Activated CD4-positive, alpha-beta T cell treated with anti-CD3 and anti-CD28 coated beads, Interleukin-2, amount 50 U/mL, for 16 hours (primary cell): ENCODE results near the gene COL26A1.

ENCODE experiments used
- DNase-seq: peaks from one replicate; pipeline ENCODE4 v3.0.0-alpha.2; 2020

The COL26A1 gene

GRCh38 chr7:101373812-101374614 is 11.3 kb downstream of the COL26A1 start:
- DNase-seq = no peak

- no peak for DNase-seq
Observed at GRCh38 chr7:101374990-101375389, 12.3 kb downstream of the COL26A1 start.

- no peak for DNase-seq
Observed at GRCh38 chr7:101376601-101377000, 13.9 kb downstream of the COL26A1 start.

- DNase-seq = no peak
Observed at GRCh38 chr7:101377189-101377736, 14.6 kb downstream of the COL26A1 start.

- no peak for DNase-seq
Observed at GRCh38 chr7:101378751-101379174, 16.1 kb downstream of the COL26A1 start.

GRCh38 chr7:101379302-101379701 is 16.6 kb downstream of the COL26A1 start:
- no peak for DNase-seq

GRCh38 chr7:101381549-101382111 is 19.0 kb downstream of the COL26A1 start:
- DNase-seq = no peak

GRCh38 chr7:101382937-101383336 is 20.3 kb downstream of the COL26A1 start:
- no peak for DNase-seq

GRCh38 chr7:101386177-101386557 is 23.5 kb downstream of the COL26A1 start:
- no peak for DNase-seq

- no peak for DNase-seq
Observed at GRCh38 chr7:101386558-101387231, 24.0 kb downstream of the COL26A1 start.

GRCh38 chr7:101390901-101391301 is 28.2 kb downstream of the COL26A1 start:
- DNase-seq = peak; percentile 56

GRCh38 chr7:101391991-101392390 is 29.3 kb downstream of the COL26A1 start:
- no peak for DNase-seq

- DNase-seq = no peak
Observed at GRCh38 chr7:101393865-101394264, 31.2 kb downstream of the COL26A1 start.

GRCh38 chr7:101395376-101395775 is 32.7 kb downstream of the COL26A1 start:
- no peak for DNase-seq

- DNase-seq = no peak
Observed at GRCh38 chr7:101397243-101397642, 34.6 kb downstream of the COL26A1 start.

GRCh38 chr7:101397770-101398324 is 35.2 kb downstream of the COL26A1 start:
- DNase-seq = no peak

- DNase-seq = no peak
Observed at GRCh38 chr7:101398396-101399289, 36.0 kb downstream of the COL26A1 start.

GRCh38 chr7:101399759-101400158 is 37.1 kb downstream of the COL26A1 start:
- no peak for DNase-seq

GRCh38 chr7:101400751-101401150 is 38.1 kb downstream of the COL26A1 start:
- no peak for DNase-seq

- DNase-seq = no peak
Observed at GRCh38 chr7:101401390-101402080, 38.9 kb downstream of the COL26A1 start.

- DNase-seq = no peak
Observed at GRCh38 chr7:101402081-101402779, 39.6 kb downstream of the COL26A1 start.
